Epithelial cell of esophagus (primary cell): ENCODE results near the gene KRTAP1-1.

ENCODE experiments used
- DNase-seq: peaks from one replicate; pipeline ENCODE4 v3.0.0; 2010; ENCODE audit warnings: low read depth
- H3K4me3 ChIP-seq: 2 replicates; pipeline ENCODE4 v1.5.1; 2011; ENCODE audit warnings: mild to moderate bottlenecking, low read length, control low read depth
- TF ChIP-seq, protein P1 (sequence below): IDR thresholded peaks from 2 replicates; pipeline ENCODE4 v1.5.1; 2011; ENCODE audit warnings: low read depth, mild to moderate bottlenecking, low read length, control low read depth, inconsistent platforms; ENCODE audit not compliant: insufficient read depth; ENCODE audit errors: missing control alignments

The KRTAP1-1 gene

DNA sequence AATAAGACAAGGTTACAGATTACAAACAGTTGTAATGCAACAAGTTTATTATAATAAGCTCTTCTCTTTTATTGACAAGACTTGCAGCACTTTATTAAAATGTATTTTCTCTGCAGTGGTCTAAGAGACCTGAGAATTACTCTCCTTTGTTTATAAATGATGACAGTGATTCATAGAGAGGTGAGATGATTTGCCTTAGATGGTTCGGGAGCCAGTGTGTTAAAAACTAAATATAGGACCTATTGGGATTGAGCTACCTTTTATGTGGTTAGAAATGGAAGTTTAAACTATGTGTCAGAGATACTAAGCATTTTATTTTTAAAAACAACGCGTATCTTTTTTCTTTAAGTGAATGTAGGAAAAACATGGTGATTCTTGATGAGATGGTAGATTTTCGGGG is 44.4 kb downstream of the KRTAP1-1 start:
- DNase-seq: no peak
- no peak overlapping the region for H3K4me3 ChIP-seq
- TF ChIP-seq, protein P1, sequence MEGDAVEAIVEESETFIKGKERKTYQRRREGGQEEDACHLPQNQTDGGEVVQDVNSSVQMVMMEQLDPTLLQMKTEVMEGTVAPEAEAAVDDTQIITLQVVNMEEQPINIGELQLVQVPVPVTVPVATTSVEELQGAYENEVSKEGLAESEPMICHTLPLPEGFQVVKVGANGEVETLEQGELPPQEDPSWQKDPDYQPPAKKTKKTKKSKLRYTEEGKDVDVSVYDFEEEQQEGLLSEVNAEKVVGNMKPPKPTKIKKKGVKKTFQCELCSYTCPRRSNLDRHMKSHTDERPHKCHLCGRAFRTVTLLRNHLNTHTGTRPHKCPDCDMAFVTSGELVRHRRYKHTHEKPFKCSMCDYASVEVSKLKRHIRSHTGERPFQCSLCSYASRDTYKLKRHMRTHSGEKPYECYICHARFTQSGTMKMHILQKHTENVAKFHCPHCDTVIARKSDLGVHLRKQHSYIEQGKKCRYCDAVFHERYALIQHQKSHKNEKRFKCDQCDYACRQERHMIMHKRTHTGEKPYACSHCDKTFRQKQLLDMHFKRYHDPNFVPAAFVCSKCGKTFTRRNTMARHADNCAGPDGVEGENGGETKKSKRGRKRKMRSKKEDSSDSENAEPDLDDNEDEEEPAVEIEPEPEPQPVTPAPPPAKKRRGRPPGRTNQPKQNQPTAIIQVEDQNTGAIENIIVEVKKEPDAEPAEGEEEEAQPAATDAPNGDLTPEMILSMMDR: no peak

- TF ChIP-seq, protein P1: no peak
- H3K4me3 ChIP-seq: no peak overlapping the region
- no peak for DNase-seq
These were observed 46.1 kb downstream of the KRTAP1-1 start for GRCh38 chr17:40995116-40995515.

DNA sequence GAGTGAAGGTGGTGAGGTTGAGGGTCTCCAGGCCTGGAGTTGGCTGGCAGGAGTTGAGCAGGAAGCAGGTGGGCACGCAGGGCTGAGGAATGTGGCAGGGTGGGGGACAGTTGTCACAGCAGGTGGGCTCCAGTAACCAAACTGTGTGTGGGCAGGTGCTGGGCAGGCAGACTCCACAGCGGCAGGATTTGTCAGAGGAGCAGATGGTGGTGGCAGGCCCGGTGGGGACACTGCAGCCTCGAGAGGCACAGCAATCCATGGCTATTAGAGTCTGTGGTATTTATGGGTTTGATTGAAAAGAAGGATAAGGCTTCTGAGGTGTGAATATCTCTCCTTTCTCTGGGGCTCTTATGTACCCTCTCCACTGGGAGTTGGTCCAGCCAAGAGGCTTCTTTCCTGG is 47.4 kb downstream of the KRTAP1-1 start, which contains the start of gene KRTAP3-3:
KRTAP3-3 (minus strand) TSS at position 326 of the 400 bp plus-strand sequence; CDS start at position 259, 67 bp downstream.
- no peak within 1 kb of the TSS for H3K4me3 ChIP-seq
- no peak for DNase-seq
- TF ChIP-seq, protein P1: no peak

GRCh38 chr17:40993084-40993483 is 48.2 kb downstream of the KRTAP1-1 start:
- no peak overlapping the region for H3K4me3 ChIP-seq
- TF ChIP-seq, protein P1: no peak
- DNase-seq: no peak

- H3K4me3 ChIP-seq: no peak overlapping the region
- TF ChIP-seq, protein P1: no peak
- DNase-seq: no peak
These were observed 48.6 kb downstream of the KRTAP1-1 start for GRCh38 chr17:40992666-40993065.
